GM21360 (cell line): ENCODE results near the gene RASEF.

Experiments
- ATAC-seq: cut with Tn5 transposase; IDR thresholded peaks from one replicate; pipeline ENCODE4 v1.9.1; 2021; ENCODE audit warnings: mild to moderate bottlenecking, moderate library complexity; ENCODE audit not compliant: unreplicated experiment

Gene RASEF

GRCh38 chr9:83056911-83057310 is 6.0 kb downstream of the RASEF start:
- ATAC-seq: no peak

GRCh38 chr9:83056174-83056573 is 6.8 kb downstream of the RASEF start:
- no peak for ATAC-seq

GRCh38 chr9:83047839-83048775 is 14.8 kb downstream of the RASEF start:
- ATAC-seq: no peak

GRCh38 chr9:83043597-83043996 is 19.3 kb downstream of the RASEF start:
- no peak for ATAC-seq

GRCh38 chr9:83041771-83042170 is 21.2 kb downstream of the RASEF start:
- ATAC-seq: no peak

GRCh38 chr9:83039303-83039702 is 23.6 kb downstream of the RASEF start:
- no peak for ATAC-seq

- ATAC-seq: no peak
Measured at GRCh38 chr9:83036043-83036442, 26.9 kb downstream of the RASEF start.

- ATAC-seq: no peak
Measured at GRCh38 chr9:83035143-83035542, 27.8 kb downstream of the RASEF start.

GRCh38 chr9:83034587-83034986 is 28.4 kb downstream of the RASEF start:
- ATAC-seq: no peak

- no peak for ATAC-seq
Measured at GRCh38 chr9:83034026-83034425, 28.9 kb downstream of the RASEF start.

- no peak for ATAC-seq
Measured at GRCh38 chr9:83032065-83032625, 30.8 kb downstream of the RASEF start.

GRCh38 chr9:83030391-83031107 is 32.4 kb downstream of the RASEF start:
- ATAC-seq: no peak

- no peak for ATAC-seq
Measured at GRCh38 chr9:83029531-83030137, 33.3 kb downstream of the RASEF start.

GRCh38 chr9:83027153-83027891 is 35.6 kb downstream of the RASEF start:
- no peak for ATAC-seq

GRCh38 chr9:83024506-83025125 is 38.3 kb downstream of the RASEF start:
- no peak for ATAC-seq

- ATAC-seq: no peak
Measured at GRCh38 chr9:83023151-83023550, 39.8 kb downstream of the RASEF start.

GRCh38 chr9:83020864-83021263 is 42.1 kb downstream of the RASEF start:
- ATAC-seq: no peak

- ATAC-seq: no peak
Measured at GRCh38 chr9:83020327-83020726, 42.6 kb downstream of the RASEF start.

GRCh38 chr9:83019246-83019645 is 43.7 kb downstream of the RASEF start:
- ATAC-seq: no peak

GRCh38 chr9:83015897-83016296 is 47.0 kb downstream of the RASEF start:
- ATAC-seq: no peak
